Left ventricle myocardium inferior (tissue), 1 donor: ENCODE measurements around the gene RPL21. TPM values are rescaled to one million over a fixed set of nuclear protein-coding genes. Genes with fewer than 3 reads are reported as not detected.
"Not testable (repeated sequence)": the region's sequence is repeated elsewhere in the genome, so short reads cannot be mapped to it uniquely, and the experiment has no call there.

Experiments used
- DNase-seq: peaks from one replicate; pipeline ENCODE4 v3.0.0-alpha.2; 2020
- H3K27ac ChIP-seq: fragments of 200-600 bp; replicated peaks from 2 replicates; pipeline ENCODE4 v1.8.0; 2021
- H3K27me3 ChIP-seq: fragments of 200-600 bp; 2 replicates; pipeline ENCODE4 v1.8.0; 2021; ENCODE audit warnings: low read depth
- H3K36me3 ChIP-seq: fragments of 200-600 bp; 2 replicates; pipeline ENCODE4 v1.8.0; 2021
- H3K4me1 ChIP-seq: fragments of 200-600 bp; 2 replicates; pipeline ENCODE4 v1.8.0; 2021
- H3K4me3 ChIP-seq: fragments of 200-600 bp; 2 replicates; pipeline ENCODE4 v1.8.0; 2021; ENCODE audit warnings: mild to moderate bottlenecking, moderate library complexity
- H3K9me3 ChIP-seq: fragments of 200-600 bp; replicated peaks from 2 replicates; pipeline ENCODE4 v1.8.0; 2021
- intact Hi-C: fragments of 100-400 bp; cut with micrococcal nuclease; formaldehyde crosslinking; loops from one replicate; pipeline ENCODE4 v1.11.0; 2022
- total RNA-seq: library from RNA; stranded (reverse); fragmentation: NEBNext Ultra II Directional; extraction: Animal tissue kit (Norgen Biotek cat#: 25700); gene quantifications from one replicate; pipeline ENCODE4 v1.2.1, GENCODE V29; 2021
- TF ChIP-seq, protein P1 (sequence below): fragments of 200-600 bp; IDR thresholded peaks from 2 replicates; pipeline ENCODE4 v1.8.0; 2021; ENCODE audit warnings: antibody characterized with exemption, mild to moderate bottlenecking, borderline replicate concordance
- donor health status: DM: no; HTN: yes; CAD: no; lungs with severe emphysema.

The RPL21 gene
- total RNA-seq, 1 donor from 2014 or later: 674 TPM

DNA sequence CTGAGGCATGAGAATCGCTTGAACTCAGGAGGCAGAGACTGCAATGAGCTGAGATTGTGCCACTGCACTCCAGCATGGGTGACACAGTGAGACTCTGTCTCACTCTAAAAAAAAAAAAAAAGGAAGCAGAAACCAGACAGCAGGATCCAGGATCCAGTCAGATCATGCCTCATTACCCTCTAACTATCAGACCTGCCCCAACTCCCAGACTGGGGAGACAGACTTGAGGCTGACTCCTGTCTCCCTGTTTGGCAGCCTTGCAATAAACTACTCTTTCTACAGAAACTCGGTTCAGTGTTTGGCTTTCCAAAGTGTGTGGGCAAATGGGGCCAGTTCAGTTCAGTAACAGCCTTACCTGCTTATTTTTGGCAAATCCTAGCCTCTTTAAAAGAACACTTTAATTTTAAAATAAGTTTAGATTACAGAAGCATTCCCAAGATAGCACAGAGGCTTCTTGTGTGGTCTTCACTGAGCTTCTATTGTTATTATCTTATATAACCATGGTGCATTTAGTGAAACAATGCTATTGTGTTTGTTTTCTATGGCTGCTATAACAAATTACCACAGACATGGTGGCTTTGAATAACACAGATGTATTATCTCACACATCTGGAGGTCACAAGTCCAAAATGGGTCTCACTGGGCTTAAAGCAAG is 37.8 kb downstream of the RPL21 start:
- intact Hi-C loops: no loop called here
- Histone ChIP-seq H3K27ac (no peak overlapping the region), H3K4me3 (no peak overlapping the region), H3K4me1 (peaks cover 8% of the 10 kb centered on the region), H3K27me3 (no peaks in the 10 kb centered on the region), H3K9me3 (no peaks in the 10 kb centered on the region), H3K36me3 (no peaks in the 10 kb centered on the region)
- DNase-seq: no peak
- TF ChIP-seq, protein P1, sequence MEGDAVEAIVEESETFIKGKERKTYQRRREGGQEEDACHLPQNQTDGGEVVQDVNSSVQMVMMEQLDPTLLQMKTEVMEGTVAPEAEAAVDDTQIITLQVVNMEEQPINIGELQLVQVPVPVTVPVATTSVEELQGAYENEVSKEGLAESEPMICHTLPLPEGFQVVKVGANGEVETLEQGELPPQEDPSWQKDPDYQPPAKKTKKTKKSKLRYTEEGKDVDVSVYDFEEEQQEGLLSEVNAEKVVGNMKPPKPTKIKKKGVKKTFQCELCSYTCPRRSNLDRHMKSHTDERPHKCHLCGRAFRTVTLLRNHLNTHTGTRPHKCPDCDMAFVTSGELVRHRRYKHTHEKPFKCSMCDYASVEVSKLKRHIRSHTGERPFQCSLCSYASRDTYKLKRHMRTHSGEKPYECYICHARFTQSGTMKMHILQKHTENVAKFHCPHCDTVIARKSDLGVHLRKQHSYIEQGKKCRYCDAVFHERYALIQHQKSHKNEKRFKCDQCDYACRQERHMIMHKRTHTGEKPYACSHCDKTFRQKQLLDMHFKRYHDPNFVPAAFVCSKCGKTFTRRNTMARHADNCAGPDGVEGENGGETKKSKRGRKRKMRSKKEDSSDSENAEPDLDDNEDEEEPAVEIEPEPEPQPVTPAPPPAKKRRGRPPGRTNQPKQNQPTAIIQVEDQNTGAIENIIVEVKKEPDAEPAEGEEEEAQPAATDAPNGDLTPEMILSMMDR: no peak

DNA sequence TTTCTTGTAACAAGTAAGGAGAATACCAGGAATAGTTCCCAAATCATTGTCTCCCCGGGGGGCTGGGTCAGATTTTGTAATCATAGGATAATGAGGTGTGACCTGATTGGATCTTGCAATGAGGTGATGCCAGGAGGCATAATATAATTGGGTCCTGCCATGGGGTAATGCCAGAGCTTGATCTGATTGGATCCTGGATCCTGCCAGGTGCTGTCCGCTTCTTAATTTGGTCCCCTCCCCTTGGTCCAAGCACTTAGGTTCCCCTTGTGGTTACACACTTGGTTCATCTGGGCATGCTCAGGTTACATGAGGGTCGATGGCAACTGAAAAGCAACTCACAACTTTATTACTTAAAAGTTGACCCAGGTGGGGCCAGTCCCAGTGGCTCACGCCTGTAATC is 39.4 kb downstream of the RPL21 start:
- TF ChIP-seq, protein P1: no peak
- no peak overlapping the region for H3K4me3 ChIP-seq
- DNase-seq: no peak
- H3K9me3 ChIP-seq: no peaks in the 10 kb centered on the region
- H3K4me1 ChIP-seq: peaks cover 14% of the 10 kb centered on the region
- intact Hi-C loops: no loop called here
- no peaks in the 10 kb centered on the region for H3K36me3 ChIP-seq
- H3K27ac ChIP-seq: no peak overlapping the region
- H3K27me3 ChIP-seq: no peaks in the 10 kb centered on the region

DNA sequence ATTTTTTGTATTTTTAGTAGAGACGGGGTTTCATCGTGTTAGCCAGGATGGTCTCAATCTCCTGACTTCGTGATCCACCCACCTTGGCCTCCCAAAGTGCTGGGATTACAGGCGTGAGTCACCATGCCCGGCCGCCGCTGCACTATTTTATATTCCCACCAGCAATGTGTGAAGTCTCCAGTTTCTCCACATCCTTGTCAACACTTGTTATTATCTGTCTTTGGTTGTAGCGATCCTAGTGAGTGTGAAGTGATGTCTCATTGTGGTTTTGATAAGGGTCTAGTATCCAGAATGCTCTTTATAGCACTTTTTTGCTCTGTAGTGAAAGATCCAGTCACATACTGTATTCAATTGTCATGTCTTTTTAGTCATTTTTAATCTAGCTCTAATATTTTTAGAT is 40.6 kb downstream of the RPL21 start:
- H3K36me3 ChIP-seq, intact Hi-C loops: not testable (repeated sequence)

DNA sequence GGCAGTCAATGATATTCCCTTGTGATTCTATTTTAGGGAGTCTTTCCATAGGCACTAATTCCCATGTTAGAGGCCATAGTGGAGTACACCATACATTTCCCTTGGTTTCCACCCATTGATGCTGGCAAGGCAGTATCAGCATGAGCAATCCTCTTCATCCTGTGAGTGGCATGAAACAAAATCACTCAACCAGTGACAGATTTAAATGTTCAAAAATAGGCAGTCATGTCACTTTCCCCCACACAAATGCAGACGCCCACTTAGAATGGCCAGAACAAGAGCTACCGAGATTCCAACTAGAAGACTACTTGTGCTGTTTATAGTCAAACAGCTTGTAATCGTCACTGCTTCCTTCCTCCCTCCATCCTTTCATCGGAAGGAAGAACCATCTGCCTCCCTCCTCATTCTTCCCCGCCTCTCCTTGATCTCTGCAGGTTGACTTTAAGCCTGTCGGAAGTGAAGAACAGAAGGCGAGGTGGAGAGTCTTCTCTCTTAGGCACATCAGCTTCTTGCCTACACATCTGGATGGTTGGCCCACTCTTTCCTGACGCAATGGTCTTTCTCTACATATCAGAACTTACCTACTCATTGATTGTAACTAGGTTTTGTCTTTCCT is 41.8 kb downstream of the RPL21 start:
- TF ChIP-seq, protein P1: no peak
- DNase-seq: no peak
- Histone ChIP-seq H3K4me3 (no peak overlapping the region), H3K27ac (no peak overlapping the region), H3K36me3 (no peaks in the 10 kb centered on the region), H3K9me3 (no peaks in the 10 kb centered on the region), H3K4me1 (peaks cover 14% of the 10 kb centered on the region), H3K27me3 (peaks cover 16% of the 10 kb centered on the region)
- intact Hi-C loops: no loop called here

More for the DNA sequence above, 40.6 kb downstream of the RPL21 start:
- not testable (repeated sequence) for DNase-seq, H3K27ac ChIP-seq, H3K27me3 ChIP-seq, H3K9me3 ChIP-seq, H3K4me3 ChIP-seq
- peaks cover 14% of the 10 kb centered on the region for H3K4me1 ChIP-seq

DNA sequence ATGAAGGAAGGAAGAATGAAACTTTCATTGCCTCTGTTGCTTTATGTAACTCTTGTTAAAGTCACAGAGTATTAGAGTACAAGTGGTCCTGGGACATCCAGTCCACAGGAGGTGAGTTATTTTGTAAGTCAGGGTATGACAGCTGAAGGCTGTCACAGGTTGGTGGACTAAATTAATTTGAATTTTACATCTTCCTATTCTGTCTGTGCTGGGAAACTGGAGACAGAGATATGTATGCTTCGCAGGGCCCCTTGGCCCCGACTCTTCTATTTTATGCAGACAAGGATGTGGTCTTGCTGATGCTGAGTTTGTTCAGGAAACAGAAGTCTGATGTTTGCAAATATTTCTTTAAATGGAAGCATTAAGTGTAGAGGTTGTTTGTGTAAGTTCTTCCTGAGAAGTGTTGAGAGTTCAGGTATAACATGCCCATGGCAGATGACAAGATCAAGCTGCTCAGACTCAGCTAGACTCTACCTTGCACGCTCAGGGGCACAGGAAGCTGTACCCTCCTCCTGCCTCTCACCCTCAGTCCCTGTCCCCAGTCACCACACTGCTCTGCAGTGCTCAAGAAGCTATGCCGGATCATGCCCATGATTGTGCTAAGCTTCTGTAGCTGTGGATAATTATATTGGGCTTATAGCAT is 42.6 kb downstream of the RPL21 start:
- H3K36me3 ChIP-seq: no peaks in the 10 kb centered on the region
- DNase-seq: no peak
- intact Hi-C loops: no loop called here
- peaks cover 20% of the 10 kb centered on the region for H3K4me1 ChIP-seq
- H3K27me3 ChIP-seq: peaks cover 16% of the 10 kb centered on the region
- no peak overlapping the region for H3K4me3 ChIP-seq
- no peak overlapping the region for H3K27ac ChIP-seq
- H3K9me3 ChIP-seq: no peaks in the 10 kb centered on the region
- TF ChIP-seq, protein P1: no peak

DNA sequence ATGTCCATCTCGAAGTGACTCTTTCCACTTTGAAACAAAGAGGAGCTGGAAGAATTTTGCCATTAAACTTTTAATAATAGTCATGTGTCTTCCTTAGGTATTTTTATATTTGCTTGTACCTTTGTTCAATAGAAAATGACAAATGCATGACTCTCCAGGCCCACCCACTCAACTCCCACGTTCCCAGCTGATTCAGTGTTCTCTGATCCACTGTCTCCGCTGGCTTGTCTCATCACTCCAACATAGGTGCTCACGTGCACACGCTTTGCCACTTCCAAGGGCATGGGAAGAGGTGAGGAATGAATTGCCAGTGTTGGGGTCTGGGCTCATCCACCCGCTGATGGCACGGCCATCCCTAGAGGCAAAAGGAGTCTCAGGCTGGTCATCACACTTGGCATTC is 43.7 kb downstream of the RPL21 start:
- intact Hi-C loops: no loop called here
- peaks cover 16% of the 10 kb centered on the region for H3K27me3 ChIP-seq

More for the DNA sequence above, 43.7 kb downstream of the RPL21 start:
- TF ChIP-seq, protein P1: no peak
- no peak for DNase-seq
- Histone ChIP-seq H3K4me1 (peaks cover 12% of the 10 kb centered on the region), H3K4me3 (no peak overlapping the region), H3K27ac (no peak overlapping the region), H3K9me3 (no peaks in the 10 kb centered on the region), H3K36me3 (no peaks in the 10 kb centered on the region)
